Astrocyte of the cerebellum (primary cell): ENCODE measurements around the gene TBC1D32.
A peak's percentile ranks its signal among the peaks of the same experiment; 100 is the strongest.
"Not testable (repeated sequence)": the region's sequence is repeated elsewhere in the genome, so short reads cannot be mapped to it uniquely, and the experiment has no call there.

Source experiments
- DNase-seq: peaks from one replicate; pipeline ENCODE4 v3.0.0-alpha.2; 2011; ENCODE audit warnings: low read depth
- H3K4me3 ChIP-seq: 2 replicates; pipeline ENCODE4 v1.5.1; 2011; ENCODE audit warnings: mild to moderate bottlenecking, low read depth, low read length, moderate library complexity
- CTCF ChIP-seq: IDR thresholded peaks from 2 replicates; pipeline ENCODE4 v1.5.1; 2012; ENCODE audit warnings: low read length, low read depth, moderate library complexity, mild to moderate bottlenecking; ENCODE audit errors: missing control alignments
- in situ Hi-C: cut with HindIII; loops from 2 replicates; pipeline ENCODE4 v1.10.0; 2017; ENCODE audit warnings: low sequenced_read_pairs

TBC1D32 gene

DNA sequence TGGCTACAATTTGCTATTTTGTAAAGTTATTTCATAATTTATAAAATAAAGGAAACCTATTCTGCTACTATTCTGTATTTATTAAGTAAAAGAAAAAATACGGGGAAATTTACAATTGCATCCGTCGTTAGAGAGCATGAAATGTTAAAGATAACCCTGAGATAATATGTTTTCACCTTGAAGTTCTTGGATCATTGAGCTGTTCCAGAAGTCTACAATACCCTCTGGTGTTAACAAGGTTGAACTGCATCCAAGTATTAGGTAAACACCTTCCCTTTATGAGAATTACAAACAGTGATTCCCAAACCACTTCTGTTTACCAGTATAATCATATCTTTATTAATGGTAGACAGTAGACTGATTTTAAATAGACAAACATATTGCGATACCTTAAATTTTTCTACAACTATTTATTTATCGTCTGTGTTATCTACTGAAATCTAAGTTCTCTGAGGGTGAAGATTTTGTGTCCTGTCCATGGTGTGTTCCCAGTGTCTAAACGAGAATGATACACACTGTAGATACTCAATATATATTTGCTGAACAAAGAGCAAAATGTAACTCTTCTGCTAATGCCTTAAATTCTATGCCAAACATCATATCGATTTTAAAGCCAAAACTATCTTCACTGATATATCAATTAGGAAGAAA, 28.2 kb downstream of the TBC1D32 start:
- TF ChIP-seq CTCF = peak; percentile 40
- no peak overlapping the region for H3K4me3 ChIP-seq
- in situ Hi-C loops = loop anchor here (25.0 kb wide), 1 partner anchor 244 kb away; no protein-coding TSS in a partner anchor
- peak; percentile 16 for DNase-seq

- TF ChIP-seq CTCF = no peak
- H3K4me3 ChIP-seq = no peak overlapping the region
- in situ Hi-C loops = loop anchor here (25.0 kb wide), 1 partner anchor 241 kb away; no protein-coding TSS in a partner anchor
- DNase-seq = no peak
These were observed 31.4 kb downstream of the TBC1D32 start for GRCh38 chr6:121302882-121303281.

GRCh38 chr6:121301156-121301555, 33.1 kb downstream of the TBC1D32 start:
- H3K4me3 ChIP-seq, DNase-seq: not testable (repeated sequence)
- in situ Hi-C loops = loop anchor here (25.0 kb wide), 1 partner anchor 239 kb away; no protein-coding TSS in a partner anchor

- no peak for TF ChIP-seq CTCF
- DNase-seq = no peak
- in situ Hi-C loops = no loop called here
- H3K4me3 ChIP-seq = no peak overlapping the region
These were observed 36.6 kb downstream of the TBC1D32 start for GRCh38 chr6:121297694-121298093.

DNA sequence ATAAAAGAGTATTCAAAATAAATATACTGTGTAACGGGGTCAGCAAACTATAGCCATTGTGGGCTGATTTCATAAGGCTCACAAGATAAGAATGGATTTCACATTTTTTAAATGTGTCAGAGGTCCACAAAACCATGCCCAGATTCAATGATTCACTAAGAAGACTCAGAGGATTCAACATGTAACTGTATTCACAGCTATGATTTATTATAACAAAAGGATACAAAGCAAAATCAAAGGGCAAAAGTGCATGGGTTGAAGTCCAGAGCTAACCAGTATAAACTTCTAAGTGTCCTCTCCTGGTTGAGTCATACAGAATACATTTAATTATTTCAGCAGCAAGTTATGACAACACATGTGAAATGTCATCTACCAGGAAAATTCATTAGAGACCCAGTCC, 49.2 kb downstream of the TBC1D32 start:
- in situ Hi-C loops = no loop called here
- DNase-seq = no peak
- no peak overlapping the region for H3K4me3 ChIP-seq
- no peak for TF ChIP-seq CTCF

- in situ Hi-C loops = no loop called here
- DNase-seq = no peak
- H3K4me3 ChIP-seq = no peak overlapping the region
- TF ChIP-seq CTCF = no peak
These were observed 59.5 kb downstream of the TBC1D32 start for GRCh38 chr6:121274666-121275295.

GRCh38 chr6:121263742-121264141, 70.5 kb downstream of the TBC1D32 start:
- in situ Hi-C loops = no loop called here
- no peak for TF ChIP-seq CTCF

More at GRCh38 chr6:121263742-121264141, 70.5 kb downstream of the TBC1D32 start:
- H3K4me3 ChIP-seq = no peak overlapping the region
- DNase-seq = no peak
